Caco-2 (cell line): ENCODE data around the gene ALPP. TPM values are rescaled to one million over a fixed set of nuclear protein-coding genes. Genes with fewer than 3 reads are reported as not detected.
"Not testable (repeated sequence)": the region's sequence is repeated elsewhere in the genome, so short reads cannot be mapped to it uniquely, and the experiment has no call there.

Experiments used
- BruUV-seq: library from RNA; stranded (reverse); fragments of 400-500 nt; replicated peaks from 2 replicates; lab custom pipeline; 2021; lab: Mats Ljungman, UMichigan
- CTCF ChIA-PET: fragments of 300-600 bp; sonication (Branson Sonifier 250); formaldehyde crosslinking; loops from one replicate; lab custom pipeline; 2022; ENCODE audit warnings: antibody characterized with exemption; lab: Charles Lee
- POLR2A ChIA-PET: fragments of 300-600 bp; sonication (Branson Sonifier 250); formaldehyde crosslinking; loops from one replicate; lab custom pipeline; 2022; ENCODE audit warnings: antibody characterized with exemption; lab: Charles Lee
- DNase-seq, 2 experiments: peaks; one replicate each; pipeline versions ENCODE4 v3.0.0 to v3.0.0-alpha.2; 2020 to 2022
- H3K27me3 ChIP-seq: replicated peaks from 2 replicates; pipeline ENCODE4 v1.6.0; 2011; ENCODE audit warnings: low read length; ENCODE audit not compliant: control insufficient read depth, insufficient read depth
- H3K36me3 ChIP-seq: 2 replicates; pipeline ENCODE4 v1.5.1; 2011; ENCODE audit warnings: low read length; ENCODE audit not compliant: control insufficient read depth, insufficient read depth
- H3K4me1 ChIP-seq: fragments of 250-450 bp; sonication (Bioruptor Pico); 2 replicates; pipeline ENCODE4 v1.5.1; 2020; ENCODE audit warnings: mild to moderate bottlenecking
- H3K4me3 ChIP-seq: 2 replicates; pipeline ENCODE4 v1.5.1; 2011; ENCODE audit warnings: low read depth, mild to moderate bottlenecking, control low read depth, low read length
- H3K9me3 ChIP-seq: fragments of 250-450 bp; sonication (Bioruptor Pico); 2 replicates; pipeline ENCODE4 v1.5.1; 2020; ENCODE audit warnings: mild to moderate bottlenecking, moderate library complexity
- H3K27ac Mint-ChIP-seq: one replicate; pipeline ENCODE4 v1.8.0; 2022; ENCODE audit warnings: mixed read lengths; ENCODE audit not compliant: unreplicated experiment
- H3K27me3 Mint-ChIP-seq: one replicate; pipeline ENCODE4 v1.8.0; 2022; ENCODE audit warnings: mixed read lengths; ENCODE audit not compliant: insufficient read depth, unreplicated experiment
- H3K36me3 Mint-ChIP-seq: one replicate; pipeline ENCODE4 v1.8.0; 2022; ENCODE audit warnings: mild to moderate bottlenecking, mixed read lengths; ENCODE audit not compliant: insufficient read depth, unreplicated experiment
- H3K4me1 Mint-ChIP-seq: one replicate; pipeline ENCODE4 v1.8.0; 2022; ENCODE audit warnings: low read depth, mixed read lengths; ENCODE audit not compliant: unreplicated experiment
- H3K4me3 Mint-ChIP-seq: one replicate; pipeline ENCODE4 v1.8.0; 2022; ENCODE audit warnings: mild to moderate bottlenecking, moderate library complexity, mixed read lengths; ENCODE audit not compliant: unreplicated experiment
- H3K9me3 Mint-ChIP-seq: one replicate; pipeline ENCODE4 v1.8.0; 2022; ENCODE audit warnings: mixed read lengths; ENCODE audit not compliant: unreplicated experiment
- intact Hi-C: fragments of 100-400 bp; cut with micrococcal nuclease; formaldehyde crosslinking; loops from one replicate; pipeline ENCODE4 v1.10.0; 2022; ENCODE audit not compliant: unreplicated experiment
- total RNA-seq: library from RNA; stranded (reverse); gene quantifications from 2 replicates; pipeline ENCODE4 v1.2.3, GENCODE V29; 2022
- TF ChIP-seq, protein P1 (sequence below), 2 experiments: fragments of 200-600 bp in 1 of 2; IDR thresholded peaks; 1 replicate in 1 of 2; 2 replicates in 1 of 2; pipeline versions ENCODE4 v1.5.1 to v1.8.0; 2011 to 2022; ENCODE audit warnings: antibody characterized with exemption in 1 of 2, control low read depth in 1 of 2, inconsistent platforms in 1 of 2, low read depth in 1 of 2, low read length in 1 of 2, mild to moderate bottlenecking in 1 of 2, moderate library complexity in 1 of 2; ENCODE audit not compliant: insufficient read depth in 1 of 2, severe bottlenecking in 1 of 2, unreplicated experiment in 1 of 2

ALPP gene
- total RNA-seq, 1 experiment from 2014 or later = 4.9 TPM

GRCh38 chr2:232381204-232382031 lies 2.9 kb downstream of the ALPP start:
- H3K27me3 Mint-ChIP-seq, BruUV-seq, H3K27me3 ChIP-seq, H3K4me3 Mint-ChIP-seq, H3K9me3 Mint-ChIP-seq, H3K4me1 ChIP-seq, CTCF ChIA-PET, intact Hi-C loops, DNase-seq, H3K36me3 ChIP-seq, H3K4me3 ChIP-seq, H3K27ac Mint-ChIP-seq, H3K4me1 Mint-ChIP-seq, H3K9me3 ChIP-seq, POLR2A ChIA-PET: not testable (repeated sequence)
- peaks cover 11% of the 10 kb centered on the region for H3K36me3 Mint-ChIP-seq

- H3K9me3 Mint-ChIP-seq = no peaks in the 10 kb centered on the region
- no peaks in the 10 kb centered on the region for H3K27me3 ChIP-seq
- H3K36me3 Mint-ChIP-seq = peaks cover 11% of the 10 kb centered on the region
- H3K9me3 ChIP-seq = no peaks in the 10 kb centered on the region
- no peak for DNase-seq
- H3K4me3 ChIP-seq = no peak overlapping the region
- CTCF ChIA-PET = no interaction called here
- H3K4me1 Mint-ChIP-seq = peaks cover 9% of the 10 kb centered on the region
- intact Hi-C loops = no loop called here
- peaks cover 16% of the 10 kb centered on the region for H3K4me1 ChIP-seq
- peak overlapping the region; percentile 34 for H3K27ac Mint-ChIP-seq
- H3K36me3 ChIP-seq = no peaks in the 10 kb centered on the region
- H3K27me3 Mint-ChIP-seq = no peaks in the 10 kb centered on the region
- no peak overlapping the region for H3K4me3 Mint-ChIP-seq
- TF ChIP-seq, protein P1, sequence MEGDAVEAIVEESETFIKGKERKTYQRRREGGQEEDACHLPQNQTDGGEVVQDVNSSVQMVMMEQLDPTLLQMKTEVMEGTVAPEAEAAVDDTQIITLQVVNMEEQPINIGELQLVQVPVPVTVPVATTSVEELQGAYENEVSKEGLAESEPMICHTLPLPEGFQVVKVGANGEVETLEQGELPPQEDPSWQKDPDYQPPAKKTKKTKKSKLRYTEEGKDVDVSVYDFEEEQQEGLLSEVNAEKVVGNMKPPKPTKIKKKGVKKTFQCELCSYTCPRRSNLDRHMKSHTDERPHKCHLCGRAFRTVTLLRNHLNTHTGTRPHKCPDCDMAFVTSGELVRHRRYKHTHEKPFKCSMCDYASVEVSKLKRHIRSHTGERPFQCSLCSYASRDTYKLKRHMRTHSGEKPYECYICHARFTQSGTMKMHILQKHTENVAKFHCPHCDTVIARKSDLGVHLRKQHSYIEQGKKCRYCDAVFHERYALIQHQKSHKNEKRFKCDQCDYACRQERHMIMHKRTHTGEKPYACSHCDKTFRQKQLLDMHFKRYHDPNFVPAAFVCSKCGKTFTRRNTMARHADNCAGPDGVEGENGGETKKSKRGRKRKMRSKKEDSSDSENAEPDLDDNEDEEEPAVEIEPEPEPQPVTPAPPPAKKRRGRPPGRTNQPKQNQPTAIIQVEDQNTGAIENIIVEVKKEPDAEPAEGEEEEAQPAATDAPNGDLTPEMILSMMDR (IDR thresholded peaks at IDR 0.05; ENCODE audit: insufficient read depth in 1 of 2, low read depth in 1 of 2, low read length in 1 of 2, severe bottlenecking in 1 of 2, unreplicated experiment in 1 of 2) = no peak
- BruUV-seq = no TSS peak
- POLR2A ChIA-PET = no interaction called here
Observed at GRCh38 chr2:232382331-232383225, 4.0 kb downstream of the ALPP start.

- Histone ChIP-seq H3K9me3 (no peaks in the 10 kb centered on the region), H3K4me1 (peaks cover 16% of the 10 kb centered on the region), H3K36me3 (no peaks in the 10 kb centered on the region), H3K4me3 (no peak overlapping the region), H3K27me3 (no peaks in the 10 kb centered on the region)
- BruUV-seq = no TSS peak
- Mint-ChIP-seq H3K4me1 (peaks cover 15% of the 10 kb centered on the region), H3K9me3 (no peaks in the 10 kb centered on the region), H3K36me3 (peaks cover 11% of the 10 kb centered on the region), H3K27ac (peak overlapping the region; percentile 13), H3K4me3 (peak overlapping the region; percentile 72), H3K27me3 (no peaks in the 10 kb centered on the region)
- DNase-seq = no peak
- intact Hi-C loops = no loop called here
- TF ChIP-seq, protein P1 (IDR thresholded peaks at IDR 0.05; ENCODE audit: insufficient read depth in 1 of 2, low read depth in 1 of 2, low read length in 1 of 2, severe bottlenecking in 1 of 2, unreplicated experiment in 1 of 2) = no peak
- POLR2A ChIA-PET = no interaction called here
- CTCF ChIA-PET = no interaction called here
Observed at GRCh38 chr2:232384466-232384865, 5.9 kb downstream of the ALPP start.

- H3K27ac Mint-ChIP-seq = peak overlapping the region; percentile 89
- H3K9me3 ChIP-seq, H3K27me3 ChIP-seq, H3K27me3 Mint-ChIP-seq, POLR2A ChIA-PET, H3K9me3 Mint-ChIP-seq, BruUV-seq, H3K36me3 ChIP-seq, H3K4me3 ChIP-seq, DNase-seq: not testable (repeated sequence)
- intact Hi-C loops = loop anchor here (1.0 to 5.0 kb wide), 2 partner anchors 37 to 55 kb away; no protein-coding TSS in a partner anchor
- CTCF ChIA-PET = interaction anchor here (1.0 kb wide), 1 partner anchor 19 kb away, joined by 3 read pairs; no protein-coding TSS in a partner anchor
- peaks cover 16% of the 10 kb centered on the region for H3K4me1 ChIP-seq
- peaks cover 11% of the 10 kb centered on the region for H3K36me3 Mint-ChIP-seq
- peaks cover 20% of the 10 kb centered on the region for H3K4me1 Mint-ChIP-seq
- H3K4me3 Mint-ChIP-seq = peak overlapping the region; percentile 72
Observed at GRCh38 chr2:232385058-232385457, 6.5 kb downstream of the ALPP start.
